K562 (cell line): Measurements from ENCODE around the gene UBR4.

ENCODE experiments used
- ATF2 ChIP-seq: sonication (generic); formaldehyde crosslinking; IDR thresholded peaks from 2 replicates; pipeline ENCODE4 v1.8.1; 2022; ENCODE audit warnings: missing genetic modification reagents
- BCL6 ChIP-seq: fragments of 250-450 bp; sonication (Bioruptor Pico); IDR thresholded peaks from 2 replicates; pipeline ENCODE4 v1.4.0; 2020
- CTCF ChIP-seq, 3 experiments: IDR thresholded peaks in 2 of 3; conservative IDR thresholded peaks in 1 of 3; 2 replicates each; pipeline ENCODE4 v1.5.1; 2011 to 2012; ENCODE audit warnings: low read length in 3 of 3, mild to moderate bottlenecking in 3 of 3, control low read depth in 2 of 3, improper control_type of control experiment in 1 of 3, inconsistent platforms in 1 of 3, low read depth in 1 of 3, mixed read lengths in 1 of 3, moderate library complexity in 1 of 3; ENCODE audit not compliant: insufficient read depth in 2 of 3
- ELF1 ChIP-seq: fragments of 200-800 bp; sonication (Bioruptor generic); IDR thresholded peaks from 2 replicates; pipeline ENCODE4 v1.6.1; 2016; ENCODE audit warnings: missing genetic modification characterization, missing compliant biosample characterization
- ELF4 ChIP-seq: fragments of 450-650 bp; formaldehyde crosslinking; IDR thresholded peaks from 2 replicates; pipeline ENCODE4 v1.4.0; 2022; ENCODE audit warnings: missing genetic modification characterization
- FUS ChIP-seq: fragments of 200-400 bp; formaldehyde crosslinking; optimal IDR thresholded peaks from 2 replicates; pipeline ENCODE3; 2017; ENCODE audit warnings: low read depth, low read length
- MYNN ChIP-seq, 2 experiments: sonication (generic); formaldehyde crosslinking in 1 of 2; IDR thresholded peaks; 2 replicates each; pipeline versions ENCODE4 v1.5.0 to v1.6.1; 2016 to 2020; ENCODE audit warnings: antibody characterized with exemption in 1 of 2, missing genetic modification reagents in 1 of 2
- NFIC ChIP-seq: fragments of 450-650 bp; IDR thresholded peaks from 2 replicates; pipeline ENCODE4 v1.6.1; 2017; ENCODE audit warnings: mild to moderate bottlenecking, inconsistent platforms
- NR1H2 ChIP-seq: sonication (generic); formaldehyde crosslinking; IDR thresholded peaks from 2 replicates; pipeline ENCODE4 v1.4.0; 2020; ENCODE audit warnings: mild to moderate bottlenecking, missing genetic modification reagents
- OTX1 ChIP-seq: fragments of 450-650 bp; formaldehyde crosslinking; IDR thresholded peaks from 2 replicates; pipeline ENCODE4 v1.4.0; 2022; ENCODE audit warnings: mild to moderate bottlenecking
- POLR2AphosphoS5 ChIP-seq: IDR thresholded peaks from 2 replicates; pipeline ENCODE4 v1.6.1; 2011; ENCODE audit warnings: mild to moderate bottlenecking, low read depth, low read length, moderate library complexity; ENCODE audit not compliant: control insufficient read depth, insufficient read depth
- SRF ChIP-seq, 2 experiments: fragments of 250-450, 450-650 bp in 1 of 2; sonication (Bioruptor Pico) in 1 of 2; sonication (generic) in 1 of 2; formaldehyde crosslinking; IDR thresholded peaks; 2 replicates each; pipeline versions ENCODE4 v1.5.0 to v1.5.1; 2020 to 2022; ENCODE audit warnings: mild to moderate bottlenecking in 1 of 2, missing genetic modification reagents in 1 of 2
- TAL1 ChIP-seq: fragments of 450-650 bp; IDR thresholded peaks from 2 replicates; pipeline ENCODE4 v1.6.1; 2016; ENCODE audit warnings: mild to moderate bottlenecking
- TBL1XR1 ChIP-seq, 2 experiments: IDR thresholded peaks; 2 replicates each; pipeline ENCODE4 v1.6.1; 2012; ENCODE audit warnings: improper control_type of control experiment in 2 of 2, low read length in 2 of 2, mild to moderate bottlenecking in 1 of 2

GRCh38 chr1:19257178-19257914, 47.3 kb upstream of the UBR4 start:
- TF ChIP-seq ELF1 (tag) = no peak
- TF ChIP-seq POLR2AphosphoS5 = no peak
- TF ChIP-seq TBL1XR1 (IDR thresholded peaks at IDR 0.05; ENCODE audit: low read length in 2 of 2) = no peak
- no peak for TF ChIP-seq ELF4 (CRISPR knock-in tag)
- no peak for TF ChIP-seq CTCF (IDR thresholded peaks at IDR 0.05 in 2 of 3, conservative IDR thresholded peaks at IDR 0.05 in 1 of 3; ENCODE audit: insufficient read depth in 2 of 3, low read depth in 1 of 3, low read length in 3 of 3)
- TF ChIP-seq OTX1 (CRISPR knock-in tag) = no peak
- TF ChIP-seq TAL1 = no peak
- peak; percentile 78 for TF ChIP-seq NFIC
- no peak for TF ChIP-seq ATF2
- TF ChIP-seq BCL6 = no peak
- no peak for TF ChIP-seq FUS
- no peak for TF ChIP-seq NR1H2
- no peak for TF ChIP-seq SRF (CRISPR knock-in tag; IDR thresholded peaks at IDR 0.05)
- TF ChIP-seq MYNN (IDR thresholded peaks at IDR 0.05) = no peak
- TF ChIP-seq MYNN (CRISPR knock-in tag; IDR thresholded peaks at IDR 0.05) = no peak
